HG02763 (cell line): Measurements from ENCODE around the gene MLLT6.

Experiments used
- ATAC-seq: cut with Tn5 transposase; IDR thresholded peaks from one replicate; pipeline ENCODE4 v1.9.1; 2021; ENCODE audit warnings: mild to moderate bottlenecking, moderate library complexity; ENCODE audit not compliant: unreplicated experiment

MLLT6 gene

DNA sequence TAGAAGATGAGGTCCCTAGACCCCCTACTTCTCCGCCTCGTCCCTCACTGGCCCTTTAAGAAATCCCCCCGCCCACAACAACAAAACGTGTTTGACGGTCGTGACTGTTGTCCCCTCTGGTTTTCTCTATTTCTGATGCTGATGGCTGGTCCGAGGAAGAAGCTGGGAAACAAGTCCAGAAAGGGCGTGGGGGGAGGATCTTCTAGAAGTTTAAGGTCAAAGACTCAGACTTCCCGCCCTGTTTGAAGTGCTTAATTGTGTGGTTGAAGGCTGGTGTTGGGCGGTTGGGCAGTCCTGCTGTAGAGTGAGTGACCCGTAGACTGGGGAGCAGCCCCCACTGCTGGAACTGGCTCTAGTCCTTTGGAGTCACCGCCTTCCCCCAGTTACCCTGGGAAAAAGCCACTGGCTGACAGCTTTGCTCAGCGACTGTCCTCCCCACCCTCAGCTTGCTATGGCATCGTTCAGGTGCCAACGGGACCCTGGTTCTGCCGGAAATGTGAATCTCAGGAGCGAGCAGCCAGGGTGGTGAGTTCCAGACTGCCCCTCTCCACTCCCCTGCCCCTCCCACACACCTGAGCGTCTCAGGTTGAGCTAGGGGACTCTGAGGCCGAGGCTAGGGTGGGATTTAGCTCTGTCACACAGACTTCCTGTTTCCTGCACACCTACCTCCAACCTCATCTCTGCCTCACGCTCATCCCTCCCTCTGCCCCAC, 1.6 kb downstream of the MLLT6 start:
- ATAC-seq: no peak

DNA sequence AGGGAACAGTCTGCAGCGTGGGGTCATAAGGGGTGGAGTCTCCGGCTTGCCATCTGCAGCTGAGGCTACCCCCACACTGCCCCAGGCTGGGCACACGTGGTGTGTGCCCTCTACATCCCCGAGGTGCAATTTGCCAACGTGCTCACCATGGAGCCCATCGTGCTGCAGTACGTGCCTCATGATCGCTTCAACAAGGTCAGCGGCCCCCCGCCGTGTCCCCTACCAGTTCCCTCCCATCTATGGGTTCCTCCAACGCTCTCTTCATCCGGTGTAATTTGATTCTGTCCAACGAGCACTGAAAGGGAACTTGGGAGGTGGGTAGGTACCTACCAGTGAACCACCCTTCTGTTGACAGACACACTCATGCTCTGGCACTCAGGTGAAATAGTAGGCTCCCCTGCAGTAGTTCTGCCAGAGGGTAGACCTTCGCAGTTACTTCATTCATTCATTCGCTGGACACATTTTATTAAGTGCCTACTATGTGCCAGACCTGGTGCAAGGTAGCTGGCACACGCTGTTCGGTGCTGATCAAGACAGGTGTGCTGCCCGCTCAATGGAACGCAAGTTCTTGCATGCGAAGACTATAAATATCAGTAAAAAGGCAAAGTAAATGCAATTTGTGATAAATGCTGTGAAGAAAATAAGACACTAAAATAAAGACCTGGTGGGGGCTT, 2.7 kb downstream of the MLLT6 start:
- ATAC-seq: no peak

- ATAC-seq: no peak
These were observed 4.2 kb downstream of the MLLT6 start for GRCh38 chr17:38709104-38709820.

DNA sequence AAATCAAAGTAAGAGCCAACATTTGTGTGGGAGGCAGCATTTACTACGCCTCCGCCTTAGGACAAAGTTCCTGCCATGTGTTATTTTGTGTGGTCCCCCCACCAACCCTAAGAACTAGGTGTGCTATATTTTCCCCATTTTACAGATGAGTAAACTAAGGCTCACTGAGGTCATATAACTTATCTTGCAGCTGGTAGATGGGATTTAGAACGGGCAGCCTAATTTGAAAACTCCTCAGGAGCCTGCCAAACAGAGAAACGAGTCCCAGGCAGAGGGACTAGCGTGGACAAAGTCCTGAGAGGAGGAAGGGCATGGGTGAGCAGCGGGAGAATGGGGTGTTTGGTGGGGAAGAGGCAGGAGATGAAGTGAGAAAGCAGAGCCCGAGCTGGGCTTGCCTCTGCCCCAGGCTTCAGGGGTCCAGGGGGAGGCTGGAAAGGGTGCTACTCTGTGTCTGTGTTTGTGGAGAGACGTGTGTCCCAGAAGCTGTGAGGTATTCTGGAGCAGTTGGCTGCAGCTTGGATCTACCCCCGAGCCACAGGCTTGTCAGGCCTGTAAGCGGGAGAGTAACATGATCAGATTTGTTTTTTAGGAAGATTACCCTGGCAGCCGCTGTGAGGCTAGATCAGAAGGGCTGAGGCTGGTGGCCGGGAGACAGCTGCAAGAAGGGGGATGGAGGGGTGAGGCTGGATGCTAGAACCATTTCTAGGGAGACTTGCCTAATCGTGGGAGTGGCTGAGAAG, 5.0 kb downstream of the MLLT6 start:
- ATAC-seq: no peak

DNA sequence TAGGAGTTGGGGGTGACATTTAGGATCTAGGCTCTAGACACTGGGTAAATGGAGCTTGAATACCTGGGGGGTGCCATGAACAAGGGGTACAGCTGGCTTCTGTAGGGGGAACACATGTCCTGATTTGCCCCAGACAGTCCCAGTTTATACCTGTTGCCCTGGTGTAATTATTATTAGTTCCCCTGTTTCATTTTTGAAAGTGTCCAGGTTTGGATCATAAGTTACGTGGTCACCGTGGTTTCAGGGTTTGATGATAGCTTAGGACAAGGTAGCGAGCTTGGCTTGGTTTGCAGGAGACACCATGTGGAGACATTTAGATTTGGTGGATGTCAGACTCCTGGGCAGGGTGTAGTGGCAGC, 5.5 kb downstream of the MLLT6 start:
- ATAC-seq: no peak

DNA sequence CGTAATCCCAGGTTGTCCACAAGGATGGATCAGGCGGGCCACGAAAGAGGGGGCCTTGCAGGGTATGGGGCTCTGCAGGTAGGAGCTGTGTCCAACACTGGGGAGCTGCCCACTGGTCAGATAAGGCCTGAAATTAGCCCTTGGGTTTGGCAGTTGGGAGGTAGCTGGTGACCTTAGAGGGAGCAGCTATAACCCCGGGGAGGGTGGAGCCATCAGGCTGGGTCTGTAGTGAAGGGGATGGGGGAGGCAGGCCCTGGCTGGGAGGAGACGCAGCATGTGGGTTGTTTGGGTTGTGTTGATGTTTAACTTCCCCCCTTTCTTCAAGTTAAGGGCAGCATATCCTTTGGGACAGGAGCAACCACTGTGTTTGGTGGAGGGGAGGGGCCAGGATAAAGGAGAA, 5.9 kb downstream of the MLLT6 start:
- no peak for ATAC-seq

- no peak for ATAC-seq
These were observed 6.9 kb downstream of the MLLT6 start for GRCh38 chr17:38711792-38712571.

- ATAC-seq: no peak
These were observed 7.5 kb downstream of the MLLT6 start for GRCh38 chr17:38712593-38712992.

GRCh38 chr17:38713456-38714075, 8.5 kb downstream of the MLLT6 start:
- no peak for ATAC-seq

GRCh38 chr17:38715216-38715943, 10.3 kb downstream of the MLLT6 start:
- ATAC-seq: no peak

- no peak for ATAC-seq
These were observed 11.4 kb downstream of the MLLT6 start for GRCh38 chr17:38716368-38717005.

DNA sequence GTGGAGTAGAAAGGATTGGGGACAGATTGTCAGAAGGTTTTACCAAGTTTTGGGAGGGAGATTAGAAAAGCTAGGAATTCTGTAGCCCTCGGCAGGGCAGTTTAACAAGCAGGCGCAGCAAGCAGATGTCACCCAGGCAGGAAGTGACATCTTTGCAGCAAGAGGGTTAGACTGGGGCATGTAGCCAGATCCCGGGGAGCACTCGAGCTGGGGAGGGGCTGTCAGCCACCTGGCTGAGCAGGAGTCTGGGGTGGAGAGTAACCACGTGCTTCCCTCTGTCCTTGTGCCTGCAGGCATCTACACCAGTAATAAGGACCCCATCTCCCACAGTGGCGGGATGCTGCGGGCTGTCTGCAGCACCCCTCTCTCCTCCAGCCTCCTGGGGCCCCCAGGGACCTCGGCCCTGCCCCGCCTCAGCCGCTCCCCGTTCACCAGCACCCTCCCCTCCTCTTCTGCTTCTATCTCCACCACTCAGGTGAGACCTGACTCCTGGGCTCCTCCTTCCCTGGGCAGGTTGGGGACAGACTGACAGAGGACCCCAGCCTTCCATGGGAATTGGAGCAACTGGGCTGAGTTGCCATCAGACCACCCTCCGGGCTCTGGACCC, 12.2 kb downstream of the MLLT6 start:
- ATAC-seq: no peak

GRCh38 chr17:38719289-38719942, 14.3 kb downstream of the MLLT6 start:
- no peak for ATAC-seq

GRCh38 chr17:38719943-38720641, 15.0 kb downstream of the MLLT6 start:
- no peak for ATAC-seq

DNA sequence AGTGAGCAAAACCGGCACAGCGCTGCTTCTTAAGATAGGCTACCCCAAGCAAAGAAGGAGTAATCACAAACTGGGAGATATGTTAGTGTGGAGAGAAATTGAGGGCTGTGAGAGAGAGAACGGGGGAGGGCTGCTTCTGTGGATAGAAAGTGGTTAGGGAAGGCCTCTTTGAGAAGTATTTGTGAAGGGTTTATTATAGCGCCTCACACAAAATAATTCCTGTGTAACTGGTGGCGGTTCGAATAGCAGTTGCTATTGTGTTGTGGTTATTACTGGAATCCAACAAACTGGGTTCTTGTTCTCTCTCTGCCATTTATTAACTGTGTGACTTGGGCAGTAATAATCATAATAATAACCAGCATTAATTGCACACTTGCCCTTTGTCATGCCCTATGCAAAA, 15.9 kb downstream of the MLLT6 start:
- ATAC-seq: no peak

DNA sequence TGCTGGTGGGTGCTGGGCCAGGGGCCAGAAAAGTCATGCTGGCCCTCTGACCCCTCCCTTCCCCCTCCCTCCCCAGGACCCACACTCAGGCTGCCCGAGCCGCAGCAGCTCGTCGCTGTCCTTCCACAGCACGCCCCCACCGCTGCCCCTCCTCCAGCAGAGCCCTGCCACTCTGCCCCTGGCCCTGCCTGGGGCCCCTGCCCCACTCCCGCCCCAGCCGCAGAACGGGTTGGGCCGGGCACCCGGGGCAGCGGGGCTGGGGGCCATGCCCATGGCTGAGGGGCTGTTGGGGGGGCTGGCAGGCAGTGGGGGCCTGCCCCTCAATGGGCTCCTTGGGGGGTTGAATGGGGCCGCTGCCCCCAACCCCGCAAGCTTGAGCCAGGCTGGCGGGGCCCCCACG, 16.7 kb downstream of the MLLT6 start:
- no peak for ATAC-seq

GRCh38 chr17:38724337-38724988, 19.4 kb downstream of the MLLT6 start:
- ATAC-seq: no peak
